Measurements from ENCODE around the gene TBC1D1.

GRCh38 chr4:37948542-37948941 is 57.7 kb downstream of the TBC1D1 start:
- TF ChIP-seq CTCF (optimal IDR thresholded peaks at IDR 0.05 in 1 of 3, IDR thresholded peaks at IDR 0.05 in 1 of 3, conservative IDR thresholded peaks at IDR 0.05 in 1 of 3; ENCODE audit: extremely low read depth in 1 of 3, insufficient read depth in 2 of 3, low read length in 3 of 3) (no peak), EZH2 (IDR thresholded peaks at IDR 0.05; ENCODE audit: low read length) (no peak)

Measured in keratinocyte (primary cell).